Uterus (tissue), 4 donors: Measurements from ENCODE around the gene RBM47. TPM values are rescaled to one million over a fixed set of nuclear protein-coding genes. Genes with fewer than 3 reads are reported as not detected.

Experiments
- DNase-seq, 2 donors: peaks; one replicate each; pipeline ENCODE4 v3.0.0-alpha.2; 2019 to 2020
- H3K27ac ChIP-seq, 2 donors: fragments of 200-600 bp; sonication (generic); 1 replicate in 1 of 2; 2 replicates in 1 of 2; pipeline ENCODE4 v1.5.1; 2016 to 2018
- H3K27me3 ChIP-seq, 2 donors: fragments of 200-600 bp; sonication (generic); one replicate each; pipeline ENCODE4 v1.5.1; 2018 to 2019; ENCODE audit warnings: control low read depth in 1 of 2
- H3K36me3 ChIP-seq, 2 donors: fragments of 200-600 bp; sonication (generic); one replicate each; pipeline ENCODE4 v1.5.1; 2019; ENCODE audit warnings: control low read depth in 1 of 2
- H3K4me1 ChIP-seq, 2 donors: fragments of 200-600 bp; sonication (generic); one replicate each; pipeline ENCODE4 v1.5.1; 2018 to 2019; ENCODE audit warnings: control low read depth in 1 of 2
- H3K4me3 ChIP-seq, 2 donors: fragments of 200-600 bp; sonication (generic); 1 replicate in 1 of 2; 2 replicates in 1 of 2; pipeline ENCODE4 v1.5.1; 2018 to 2019; ENCODE audit warnings: mild to moderate bottlenecking in 1 of 2
- H3K9me3 ChIP-seq, 2 donors: fragments of 200-600 bp; sonication (generic); one replicate each; pipeline ENCODE4 v1.5.1; 2019; ENCODE audit warnings: control low read depth in 1 of 2
- CTCF ChIP-seq, 4 experiments: fragments of 200-600 bp in 2 of 4; fragments of 450-650 bp in 2 of 4; sonication (generic) in 2 of 4; IDR thresholded peaks; one replicate each; pipeline ENCODE4 v1.5.1; 2016 to 2019; ENCODE audit warnings: antibody characterized with exemption in 4 of 4, mild to moderate bottlenecking in 2 of 4, moderate library complexity in 1 of 4
- POLR2A ChIP-seq, 2 donors: fragments of 450-650 bp; IDR thresholded peaks; one replicate each; pipeline ENCODE4 v1.6.1; 2016; ENCODE audit warnings: antibody characterized with exemption in 2 of 2, mild to moderate bottlenecking in 1 of 2, moderate library complexity in 1 of 2
- intact Hi-C: fragments of 100-400 bp; cut with DNase I; formaldehyde crosslinking; loops from one replicate; pipeline ENCODE4 v1.15.1; 2023; ENCODE audit warnings: low total_unique reads
- total RNA-seq, 4 donors: library from RNA; depleted of rRNA in 3 of 4; stranded (reverse); fragments of >200 nt in 3 of 4; gene quantifications; one replicate each; pipeline versions ENCODE4 v1.1.0 to v1.2.4, GENCODE V29; 2014 to 2023
- donor health status: DM: yes; HTN: yes; CAD: no.

The RBM47 gene
- total RNA-seq, 4 donors from 2014 or later = 3.8 to 22.3 (median 6.8) TPM

GRCh38 chr4:40575846-40576245, 53.8 kb downstream of the RBM47 start:
- no peaks in the 10 kb centered on the region for H3K36me3 ChIP-seq
- intact Hi-C loops = no loop called here
- H3K27ac ChIP-seq = no peak overlapping the region
- no peak overlapping the region for H3K4me3 ChIP-seq
- no peaks in the 10 kb centered on the region for H3K27me3 ChIP-seq
- DNase-seq = no peak
- H3K4me1 ChIP-seq = no peaks in the 10 kb centered on the region
- no peak for TF ChIP-seq CTCF (IDR thresholded peaks at IDR 0.05)
- TF ChIP-seq POLR2A (IDR thresholded peaks at IDR 0.05) = no peak
- no peaks in the 10 kb centered on the region for H3K9me3 ChIP-seq

- no peaks in the 10 kb centered on the region for H3K9me3 ChIP-seq
- no peaks in the 10 kb centered on the region for H3K36me3 ChIP-seq
- H3K27ac ChIP-seq = no peak overlapping the region
- TF ChIP-seq POLR2A (IDR thresholded peaks at IDR 0.05) (no peak), CTCF (IDR thresholded peaks at IDR 0.05) (no peak)
- no peaks in the 10 kb centered on the region for H3K4me1 ChIP-seq
- intact Hi-C loops = no loop called here
- no peaks in the 10 kb centered on the region for H3K27me3 ChIP-seq
- no peak for DNase-seq
- H3K4me3 ChIP-seq = no peak overlapping the region
Measured at GRCh38 chr4:40573593-40574311, 55.9 kb downstream of the RBM47 start.

GRCh38 chr4:40572692-40573310, 56.9 kb downstream of the RBM47 start:
- no peak overlapping the region for H3K4me3 ChIP-seq
- H3K36me3 ChIP-seq = no peaks in the 10 kb centered on the region
- no peak for DNase-seq
- TF ChIP-seq POLR2A (IDR thresholded peaks at IDR 0.05) = no peak
- TF ChIP-seq CTCF (IDR thresholded peaks at IDR 0.05) = no peak
- intact Hi-C loops = no loop called here
- H3K27ac ChIP-seq = no peak overlapping the region
- no peaks in the 10 kb centered on the region for H3K27me3 ChIP-seq
- no peaks in the 10 kb centered on the region for H3K4me1 ChIP-seq
- no peaks in the 10 kb centered on the region for H3K9me3 ChIP-seq

GRCh38 chr4:40571208-40571607, 58.5 kb downstream of the RBM47 start:
- H3K36me3 ChIP-seq = no peaks in the 10 kb centered on the region
- intact Hi-C loops = no loop called here
- H3K27ac ChIP-seq = no peak overlapping the region
- no peak for DNase-seq
- H3K4me3 ChIP-seq = no peak overlapping the region
- no peak for TF ChIP-seq CTCF (IDR thresholded peaks at IDR 0.05)
- TF ChIP-seq POLR2A (IDR thresholded peaks at IDR 0.05) = no peak
- no peaks in the 10 kb centered on the region for H3K4me1 ChIP-seq
- no peaks in the 10 kb centered on the region for H3K27me3 ChIP-seq
- H3K9me3 ChIP-seq = no peaks in the 10 kb centered on the region

GRCh38 chr4:40570348-40571077, 59.2 kb downstream of the RBM47 start:
- no peak for DNase-seq
- Histone ChIP-seq H3K27me3 (no peaks in the 10 kb centered on the region), H3K9me3 (no peaks in the 10 kb centered on the region), H3K4me3 (no peak overlapping the region), H3K4me1 (no peaks in the 10 kb centered on the region), H3K27ac (no peak overlapping the region), H3K36me3 (no peaks in the 10 kb centered on the region)
- intact Hi-C loops = no loop called here
- no peak for TF ChIP-seq POLR2A (IDR thresholded peaks at IDR 0.05)
- no peak for TF ChIP-seq CTCF (IDR thresholded peaks at IDR 0.05)
